ENCODE data around the gene CAMK2N1. TPM values are rescaled to one million over a fixed set of nuclear protein-coding genes. Genes with fewer than 3 reads are reported as not detected.

CAMK2N1 gene
- total RNA-seq, 1 experiment from 2014 or later = 51.2 TPM

GRCh38 chr1:20505488-20505887 lies 19.5 kb upstream of the CAMK2N1 start:
- intact Hi-C loops (cut with micrococcal nuclease) = no loop called here
- no TSS peak for BruUV-seq (replicated peaks)
- Histone ChIP-seq H3K36me3 (ENCODE audit: low read depth, low read length) (peaks cover 22% of the 10 kb centered on the region), H3K9me2 (replicated peaks; ENCODE audit: low read length) (no peaks in the 10 kb centered on the region), H3F3A (ENCODE audit: low read length, unreplicated experiment) (no peaks in the 10 kb centered on the region), H3K9me3 (ENCODE audit: low read length) (no peaks in the 10 kb centered on the region), H3K4me3 (ENCODE audit: low read length) (no peak overlapping the region), H4K20me1 (ENCODE audit: low read length) (no peaks in the 10 kb centered on the region), H3K27ac (ENCODE audit: low read length) (no peak overlapping the region), H2AFZ (ENCODE audit: low read length) (no peak overlapping the region), H3K4me2 (ENCODE audit: low read length) (peak overlapping the region; percentile 88), H3K9ac (ENCODE audit: low read length) (no peak overlapping the region), H3K79me2 (ENCODE audit: low read length) (peaks cover 51% of the 10 kb centered on the region), H3K27me3 (ENCODE audit: low read length) (no peaks in the 10 kb centered on the region), H3K4me1 (ENCODE audit: insufficient read depth, low read length) (peaks cover 21% of the 10 kb centered on the region)
- ChIA-PET CTCF (interaction anchor here (0.7 kb wide), 1 partner anchor 292 kb away, joined by 7 read pairs; no protein-coding TSS in a partner anchor), POLR2A (ENCODE audit: unreplicated experiment) (no interaction called here)
- ATAC-seq (no peak), DNase-seq (no peak)
- TF ChIP-seq EZH2 (IDR thresholded peaks at IDR 0.05; ENCODE audit: low read length, unreplicated experiment) (no peak), EZH2phosphoT487 (IDR thresholded peaks at IDR 0.05; ENCODE audit: borderline replicate concordance, low read length) (no peak), CTCF (conservative IDR thresholded peaks at IDR 0.05; ENCODE audit: low read depth, low read length) (no peak)

- TF ChIP-seq EZH2phosphoT487 (IDR thresholded peaks at IDR 0.05; ENCODE audit: borderline replicate concordance, low read length) = no peak
- TF ChIP-seq CTCF (conservative IDR thresholded peaks at IDR 0.05; ENCODE audit: low read depth, low read length) = no peak
- TF ChIP-seq EZH2 (IDR thresholded peaks at IDR 0.05; ENCODE audit: low read length, unreplicated experiment) = no peak
- ATAC-seq (no peak), DNase-seq (no peak)
- Histone ChIP-seq H3K4me1 (ENCODE audit: insufficient read depth, low read length) (peaks cover 33% of the 10 kb centered on the region), H4K20me1 (ENCODE audit: low read length) (no peaks in the 10 kb centered on the region), H3K4me3 (ENCODE audit: low read length) (no peak overlapping the region), H3K9me3 (ENCODE audit: low read length) (no peaks in the 10 kb centered on the region), H2AFZ (ENCODE audit: low read length) (no peak overlapping the region), H3K4me2 (ENCODE audit: low read length) (no peak overlapping the region), H3F3A (ENCODE audit: low read length, unreplicated experiment) (peaks cover 4% of the 10 kb centered on the region), H3K27ac (ENCODE audit: low read length) (no peak overlapping the region), H3K9me2 (replicated peaks; ENCODE audit: low read length) (no peaks in the 10 kb centered on the region), H3K79me2 (ENCODE audit: low read length) (peaks cover 30% of the 10 kb centered on the region), H3K9ac (ENCODE audit: low read length) (no peak overlapping the region), H3K27me3 (ENCODE audit: low read length) (no peaks in the 10 kb centered on the region), H3K36me3 (ENCODE audit: low read depth, low read length) (peaks cover 31% of the 10 kb centered on the region)
- CTCF ChIA-PET = no interaction called here
- BruUV-seq (replicated peaks) = no TSS peak
- POLR2A ChIA-PET (ENCODE audit: unreplicated experiment) = no interaction called here
- intact Hi-C loops (cut with micrococcal nuclease) = no loop called here
Measured at GRCh38 chr1:20500716-20501115, 14.7 kb upstream of the CAMK2N1 start.

- Histone ChIP-seq H3K4me3 (ENCODE audit: low read length) (no peak overlapping the region), H4K20me1 (ENCODE audit: low read length) (no peaks in the 10 kb centered on the region), H3K79me2 (ENCODE audit: low read length) (peaks cover 20% of the 10 kb centered on the region), H3K4me1 (ENCODE audit: insufficient read depth, low read length) (peaks cover 35% of the 10 kb centered on the region), H3F3A (ENCODE audit: low read length, unreplicated experiment) (peaks cover 12% of the 10 kb centered on the region), H3K9me3 (ENCODE audit: low read length) (no peaks in the 10 kb centered on the region), H3K9ac (ENCODE audit: low read length) (no peak overlapping the region), H3K4me2 (ENCODE audit: low read length) (no peak overlapping the region), H3K9me2 (replicated peaks; ENCODE audit: low read length) (no peaks in the 10 kb centered on the region), H3K27me3 (ENCODE audit: low read length) (no peaks in the 10 kb centered on the region), H3K27ac (ENCODE audit: low read length) (no peak overlapping the region), H3K36me3 (ENCODE audit: low read depth, low read length) (peaks cover 29% of the 10 kb centered on the region), H2AFZ (ENCODE audit: low read length) (no peak overlapping the region)
- no peak for TF ChIP-seq EZH2 (IDR thresholded peaks at IDR 0.05; ENCODE audit: low read length, unreplicated experiment)
- TF ChIP-seq EZH2phosphoT487 (IDR thresholded peaks at IDR 0.05; ENCODE audit: borderline replicate concordance, low read length) = no peak
- no peak for TF ChIP-seq CTCF (conservative IDR thresholded peaks at IDR 0.05; ENCODE audit: low read depth, low read length)
- CTCF ChIA-PET = no interaction called here
- POLR2A ChIA-PET (ENCODE audit: unreplicated experiment) = no interaction called here
- ATAC-seq (no peak), DNase-seq (no peak)
- intact Hi-C loops (cut with micrococcal nuclease) = loop anchor here (10.0 kb wide), 1 partner anchor 585 kb away; no protein-coding TSS in a partner anchor
- no TSS peak for BruUV-seq (replicated peaks)
Measured at GRCh38 chr1:20499718-20500117, 13.7 kb upstream of the CAMK2N1 start.
